HepG2 (cell line): ENCODE results near the gene PARS2. TPM values are rescaled to one million over a fixed set of nuclear protein-coding genes. Genes with fewer than 3 reads are reported as not detected.

Source experiments
- ATAC-seq: fragments of 200-7000 bp; cut with Tn5 transposase; 3 replicates; pipeline ENCODE4 v1.9.1; 2020; ENCODE audit warnings: mild to moderate bottlenecking, moderate library complexity
- BruUV-seq: library from RNA; stranded (reverse); fragments of 400-500 nt; replicated peaks from 2 replicates; lab custom pipeline; 2021; lab: Mats Ljungman, UMichigan
- CTCF ChIA-PET: fragments of 300-600 bp; formaldehyde crosslinking; extraction: SDS; loops from one replicate; lab custom pipeline; 2021; ENCODE audit warnings: low total read pairs, inconsistent platforms, low intra/inter-chr PET ratio; lab: Yijun Ruan, JAX
- POLR2A ChIA-PET: fragments of 350-600 bp; sonication (Branson Sonifier 250); formaldehyde crosslinking; loops from one replicate; lab custom pipeline; 2020; ENCODE audit warnings: antibody characterized with exemption, inconsistent platforms; lab: Yijun Ruan, JAX
- DNase-seq: peaks from one replicate; pipeline ENCODE4 v3.0.0-alpha.2; 2015; ENCODE audit warnings: low spot score
- FAIRE-seq: peaks from 3 replicates; lab custom pipeline; 2011; peaks lifted over from hg19 to GRCh38; lab: Jason Lieb, UNC
- H2AFZ ChIP-seq: one replicate; pipeline ENCODE4 v1.6.1; 2011; ENCODE audit warnings: low read length, inconsistent platforms
- H3K27ac ChIP-seq: fragments of 300-600 bp; 3 replicates; pipeline ENCODE4 v1.8.0; 2011; ENCODE audit warnings: mixed run types, mild to moderate bottlenecking, mixed read lengths, low read length, inconsistent platforms; ENCODE audit not compliant: insufficient read depth; ENCODE audit errors: extremely low read length
- H3K27me3 ChIP-seq, 2 experiments: fragments of 200-600 bp in 1 of 2; 2 replicates in 1 of 2; 3 replicates in 1 of 2; pipeline versions ENCODE4 v1.6.0 to v1.8.0; 2011; ENCODE audit warnings: low read length in 2 of 2, mild to moderate bottlenecking in 2 of 2, moderate library complexity in 2 of 2, inconsistent platforms in 1 of 2; ENCODE audit not compliant: insufficient read depth in 2 of 2, control insufficient read depth in 1 of 2
- H3K36me3 ChIP-seq, 2 experiments: fragments of 200-600 bp in 1 of 2; replicated peaks in 1 of 2; 2 replicates in 1 of 2; 3 replicates in 1 of 2; pipeline versions ENCODE4 v1.5.1 to v1.8.0; 2011; ENCODE audit warnings: low read length in 2 of 2, inconsistent platforms in 1 of 2; ENCODE audit not compliant: insufficient read depth in 2 of 2, control insufficient read depth in 1 of 2
- H3K4me1 ChIP-seq: 2 replicates; pipeline ENCODE4 v1.5.1; 2012; ENCODE audit warnings: low read length, inconsistent platforms; ENCODE audit not compliant: insufficient read depth
- H3K4me2 ChIP-seq: 2 replicates; pipeline ENCODE4 v1.6.0; 2011; ENCODE audit warnings: low read depth, low read length, inconsistent platforms
- H3K4me3 ChIP-seq, 3 experiments: fragments of 200-600 bp in 1 of 3; sonication (generic), shearing (Covaris generic) in 1 of 3; replicated peaks in 1 of 3; 2 replicates each; pipeline ENCODE4 v1.5.1; 2011 to 2016; ENCODE audit warnings: low read length in 3 of 3, inconsistent platforms in 2 of 3, low read depth in 2 of 3, mild to moderate bottlenecking in 2 of 3, control low read depth in 1 of 3, mixed read lengths in 1 of 3; ENCODE audit not compliant: insufficient read depth in 1 of 3
- H3K79me2 ChIP-seq: one replicate; pipeline ENCODE4 v1.6.1; 2011; ENCODE audit warnings: low read length, inconsistent platforms; ENCODE audit not compliant: insufficient read depth
- H3K9ac ChIP-seq: 2 replicates; pipeline ENCODE4 v1.6.0; 2011; ENCODE audit warnings: mild to moderate bottlenecking, low read depth, low read length, inconsistent platforms; ENCODE audit not compliant: insufficient read depth
- H3K9me3 ChIP-seq: 2 replicates; pipeline ENCODE4 v1.5.1; 2012; ENCODE audit warnings: mild to moderate bottlenecking, low read length
- H4K20me1 ChIP-seq: 2 replicates; pipeline ENCODE4 v1.6.0; 2011; ENCODE audit warnings: inconsistent platforms, mild to moderate bottlenecking, low read length, moderate library complexity; ENCODE audit not compliant: insufficient read depth
- CEBPZ ChIP-seq: IDR thresholded peaks from 2 replicates; pipeline ENCODE4 v1.6.1; 2012; ENCODE audit warnings: low read length, improper control_type of control experiment
- ESRRA ChIP-seq: sonication (generic); formaldehyde crosslinking; IDR thresholded peaks from 2 replicates; pipeline ENCODE4 v1.5.1; 2020; ENCODE audit warnings: mild to moderate bottlenecking, low read depth, missing genetic modification reagents
- FOXJ3 ChIP-seq: sonication (generic); formaldehyde crosslinking; IDR thresholded peaks from 2 replicates; pipeline ENCODE4 v1.4.0; 2020; ENCODE audit warnings: missing genetic modification reagents, mild to moderate bottlenecking, borderline replicate concordance
- HNRNPLL ChIP-seq: fragments of 200-400 bp; formaldehyde crosslinking; IDR thresholded peaks from 2 replicates; pipeline ENCODE4 v1.6.1; 2017; ENCODE audit warnings: mild to moderate bottlenecking, low read depth, low read length; ENCODE audit not compliant: poor library complexity, severe bottlenecking
- KDM4B ChIP-seq: sonication (generic); formaldehyde crosslinking; IDR thresholded peaks from 2 replicates; pipeline ENCODE4 v1.4.0; 2020; ENCODE audit warnings: missing genetic modification reagents
- MAFF ChIP-seq: IDR thresholded peaks from 2 replicates; pipeline ENCODE4 v1.6.1; 2011; ENCODE audit warnings: low read depth, low read length, improper control_type of control experiment
- NR3C1 ChIP-seq: sonication (generic); formaldehyde crosslinking; IDR thresholded peaks from 2 replicates; pipeline ENCODE4 v1.4.0; 2020; ENCODE audit warnings: missing genetic modification reagents
- PAWR ChIP-seq: sonication (generic); formaldehyde crosslinking; IDR thresholded peaks from 2 replicates; pipeline ENCODE4 v1.4.0; 2020; ENCODE audit warnings: missing genetic modification reagents, mild to moderate bottlenecking, borderline replicate concordance
- PHF8 ChIP-seq: sonication (generic); formaldehyde crosslinking; IDR thresholded peaks from 2 replicates; pipeline ENCODE4 v1.5.0; 2020; ENCODE audit warnings: missing genetic modification reagents
- SRSF1 ChIP-seq: fragments of 200-400 bp; formaldehyde crosslinking; optimal IDR thresholded peaks from 2 replicates; pipeline ENCODE3; 2017; ENCODE audit warnings: mild to moderate bottlenecking, low read depth, low read length, moderate library complexity
- TGIF2 ChIP-seq: IDR thresholded peaks from 2 replicates; pipeline ENCODE4 v1.6.1; 2016; ENCODE audit warnings: control low read depth, missing compliant biosample characterization
- TOPORS ChIP-seq: sonication (generic); formaldehyde crosslinking; IDR thresholded peaks from 2 replicates; pipeline ENCODE4 v1.8.0; 2023; ENCODE audit warnings: mild to moderate bottlenecking, missing genetic modification reagents
- WIZ ChIP-seq: sonication (generic); formaldehyde crosslinking; IDR thresholded peaks from 2 replicates; pipeline ENCODE4 v1.5.1; 2020; ENCODE audit warnings: mild to moderate bottlenecking, missing genetic modification reagents
- ZNF720 ChIP-seq: sonication (generic); formaldehyde crosslinking; IDR thresholded peaks from 2 replicates; pipeline ENCODE4 v1.4.0; 2020; ENCODE audit warnings: missing genetic modification reagents
- WGBS: methylation state at CpG from one replicate; pipeline ENCODE4 v1.1.6; 2017; ENCODE audit warnings: low lambda C conversion rate; 5-methylcytosine and 5-hydroxymethylcytosine counted together
- in situ Hi-C: cut with HindIII; loops from 2 replicates; pipeline ENCODE4 v1.10.0; 2017; ENCODE audit warnings: low pct_unique_long_range_greater_than_20kb; ENCODE audit not compliant: extremely low pct_ligation_motif_present
- intact Hi-C: fragments of 100-400 bp; cut with micrococcal nuclease; formaldehyde crosslinking; loops from one replicate; pipeline ENCODE4 v1.10.0; 2022; ENCODE audit not compliant: unreplicated experiment
- polyA plus RNA-seq, 8 experiments: library from polyadenylated mRNA; depleted of rRNA in 3 of 8; stranded (reverse) in 7 of 8; unstranded in 1 of 8; fragments of >200 nt; fragmentation: Illumina TruSeq in 4 of 8; extraction: Trizol in 4 of 8; gene quantifications; 2 replicates each; pipeline versions ENCODE4 v1.2.1 to v1.2.3, GENCODE V29; 2011 to 2016; ENCODE audit warnings: low read depth in 4 of 8, missing spikeins in 1 of 8, mixed read lengths in 1 of 8; ENCODE audit not compliant: insufficient read depth in 1 of 8
- total RNA-seq, 5 experiments: library from RNA; depleted of rRNA; stranded (reverse); fragments of >200 nt; fragmentation: Illumina TruSeq; extraction: Trizol; gene quantifications; 2 replicates each; pipeline ENCODE4 v1.2.3, GENCODE V29; 2016; ENCODE audit warnings: low read depth in 1 of 5
- TF ChIP-seq, protein P1 (sequence below): sonication (generic); formaldehyde crosslinking; conservative IDR thresholded peaks from 2 replicates; pipeline ENCODE4 v1.8.0; 2022; ENCODE audit warnings: mild to moderate bottlenecking, moderate library complexity, missing genetic modification reagents

The PARS2 gene
- total and polyA plus RNA-seq, 2 of the 13 experiments (the other 11 are each of a cell fraction or from before 2014, with no cell fraction given), result 2.4 to 4.6 TPM

DNA sequence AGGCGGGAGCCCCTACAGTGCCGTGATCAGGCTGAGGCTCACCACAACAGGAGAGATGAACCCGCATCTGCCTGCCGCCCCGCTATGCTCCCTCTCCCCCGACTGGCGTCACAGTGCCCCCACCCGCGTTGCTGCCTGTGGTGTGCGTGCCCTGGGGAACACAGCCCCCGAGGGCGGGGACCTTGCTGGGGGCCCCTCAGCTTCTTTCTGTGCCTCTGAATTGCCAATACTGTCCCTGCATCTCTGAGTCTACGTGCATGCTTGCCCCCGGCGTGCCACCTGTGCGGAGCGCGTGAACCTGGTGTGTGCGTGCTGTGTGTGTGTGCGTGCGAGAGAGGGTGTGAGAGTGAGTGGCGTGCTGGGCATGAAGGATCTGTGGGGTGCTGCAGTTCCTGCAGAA is 10.3 kb downstream of the PARS2 start:
- Histone ChIP-seq H3K27me3 (no peaks in the 10 kb centered on the region), H3K4me1 (no peaks in the 10 kb centered on the region), H2AFZ (no peak overlapping the region), H3K4me3 (no peak overlapping the region), H3K9ac (no peak overlapping the region)
- ATAC-seq, result no peak
- intact Hi-C loops, result no loop called here
- DNase-seq, result no peak
- no TSS peak for BruUV-seq
- TF ChIP-seq, protein P1, sequence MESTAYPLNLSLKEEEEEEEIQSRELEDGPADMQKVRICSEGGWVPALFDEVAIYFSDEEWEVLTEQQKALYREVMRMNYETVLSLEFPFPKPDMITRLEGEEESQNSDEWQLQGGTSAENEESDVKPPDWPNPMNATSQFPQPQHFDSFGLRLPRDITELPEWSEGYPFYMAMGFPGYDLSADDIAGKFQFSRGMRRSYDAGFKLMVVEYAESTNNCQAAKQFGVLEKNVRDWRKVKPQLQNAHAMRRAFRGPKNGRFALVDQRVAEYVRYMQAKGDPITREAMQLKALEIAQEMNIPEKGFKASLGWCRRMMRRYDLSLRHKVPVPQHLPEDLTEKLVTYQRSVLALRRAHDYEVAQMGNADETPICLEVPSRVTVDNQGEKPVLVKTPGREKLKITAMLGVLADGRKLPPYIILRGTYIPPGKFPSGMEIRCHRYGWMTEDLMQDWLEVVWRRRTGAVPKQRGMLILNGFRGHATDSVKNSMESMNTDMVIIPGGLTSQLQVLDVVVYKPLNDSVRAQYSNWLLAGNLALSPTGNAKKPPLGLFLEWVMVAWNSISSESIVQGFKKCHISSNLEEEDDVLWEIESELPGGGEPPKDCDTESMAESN (CRISPR knock-in tag), result no peak
- TF ChIP-seq HNRNPLL, result peak; percentile 54
- TF ChIP-seq, all 625 proteins: peak for 1
- WGBS, result 93% methylated on average over 16 of the region's 22 CpGs
- no peak for FAIRE-seq
- peaks cover 1 to 19% of the 10 kb centered on the region in 2 experiments; a peak in 2 of 5 replicates for H3K36me3 ChIP-seq
- no peaks in the 10 kb centered on the region for H4K20me1 ChIP-seq
- ChIA-PET CTCF (no interaction called here), POLR2A (no interaction called here)
- no peaks in the 10 kb centered on the region for H3K9me3 ChIP-seq
- in situ Hi-C loops, result no loop called here
- no peak overlapping the region for H3K4me2 ChIP-seq
- H3K27ac ChIP-seq, result no peak overlapping the region
- H3K79me2 ChIP-seq, result no peaks in the 10 kb centered on the region

GRCh38 chr1:54751426-54751825 is 12.9 kb downstream of the PARS2 start:
- Histone ChIP-seq H2AFZ (no peak overlapping the region), H3K9ac (no peak overlapping the region), H3K4me3 (no peak overlapping the region), H3K9me3 (no peaks in the 10 kb centered on the region), H3K79me2 (no peaks in the 10 kb centered on the region), H3K27ac (no peak overlapping the region), H3K4me1 (no peaks in the 10 kb centered on the region), H4K20me1 (no peaks in the 10 kb centered on the region), H3K4me2 (no peak overlapping the region), H3K27me3 (no peaks in the 10 kb centered on the region; a peak in 1 of 5 replicates), H3K36me3 (0 out of 5 replicates have a peak, but pooled peaks cover 0 to 1% of the 10 kb centered on the region in 2 experiments)
- POLR2A ChIA-PET, result no interaction called here
- ATAC-seq, result no peak
- CTCF ChIA-PET, result no interaction called here
- intact Hi-C loops (no loop called here), in situ Hi-C loops (no loop called here)
- WGBS, result 48% methylated on average over 4 of the region's 4 CpGs
- no TSS peak for BruUV-seq
- FAIRE-seq, result no peak
- DNase-seq, result no peak
- TF ChIP-seq NR3C1 (CRISPR knock-in tag), result no peak
- TF ChIP-seq FOXJ3, result no peak
- TF ChIP-seq KDM4B, result no peak
- no peak for TF ChIP-seq TOPORS
- no peak for TF ChIP-seq ZNF720
- TF ChIP-seq PAWR, result no peak
- TF ChIP-seq MAFF, result no peak
- TF ChIP-seq TGIF2 (CRISPR knock-in tag), result no peak
- TF ChIP-seq SRSF1, result no peak
- no peak for TF ChIP-seq CEBPZ
- no peak for TF ChIP-seq WIZ (CRISPR knock-in tag)
- TF ChIP-seq ESRRA, result no peak
- no peak for TF ChIP-seq PHF8
